Heart left ventricle (tissue), 16 donors: Measurements from ENCODE around the gene DPEP1. TPM values are rescaled to one million over a fixed set of nuclear protein-coding genes. Genes with fewer than 3 reads are reported as not detected.

Source experiments
- ATAC-seq, 4 donors: fragments of 200-7000 bp; cut with Tn5 transposase; one replicate each; pipeline ENCODE4 v1.9.1; 2020 to 2022; ENCODE audit warnings: moderate library complexity in 4 of 4, mild to moderate bottlenecking in 3 of 4, moderate number of reproducible peaks in 1 of 4
- DNase-seq, 5 donors: peaks; one replicate each; pipeline ENCODE4 v3.0.0-alpha.2; 2020
- H3K27ac ChIP-seq, 12 donors: fragments of 200-600 bp; sonication (generic) in 4 of 12; one replicate each; pipeline versions ENCODE4 v1.5.0 to v1.8.0; 2016 to 2022; ENCODE audit warnings: mild to moderate bottlenecking in 2 of 12
- H3K27me3 ChIP-seq, 9 donors: fragments of 200-600 bp; sonication (generic) in 2 of 9; one replicate each; pipeline versions ENCODE4 v1.5.1 to v1.8.0; 2016 to 2022; ENCODE audit warnings: mild to moderate bottlenecking in 3 of 9
- H3K36me3 ChIP-seq, 9 donors: fragments of 200-600 bp; sonication (generic) in 2 of 9; one replicate each; pipeline versions ENCODE4 v1.5.0 to v1.8.0; 2018 to 2022; ENCODE audit warnings: mild to moderate bottlenecking in 2 of 9
- H3K4me1 ChIP-seq, 12 donors: fragments of 200-600 bp; sonication (generic) in 4 of 12; one replicate each; pipeline versions ENCODE4 v1.5.0 to v1.8.0; 2016 to 2022; ENCODE audit warnings: mild to moderate bottlenecking in 3 of 12
- H3K4me3 ChIP-seq, 12 donors: fragments of 200-600 bp; sonication (generic) in 4 of 12; one replicate each; pipeline versions ENCODE4 v1.5.0 to v1.8.0; 2017 to 2022; ENCODE audit warnings: mild to moderate bottlenecking in 9 of 12, moderate library complexity in 4 of 12
- H3K9me3 ChIP-seq, 12 donors: fragments of 200-600 bp; sonication (generic) in 4 of 12; one replicate each; pipeline versions ENCODE4 v1.5.0 to v1.8.0; 2016 to 2022; ENCODE audit warnings: mild to moderate bottlenecking in 1 of 12
- POLR2A ChIP-seq, 2 donors: fragments of 450-650 bp; IDR thresholded peaks; one replicate each; pipeline ENCODE4 v1.6.1; 2017; ENCODE audit warnings: antibody characterized with exemption in 2 of 2, mild to moderate bottlenecking in 2 of 2, moderate library complexity in 2 of 2
- WGBS, 4 donors: extraction: QIAGEN DNeasy Blood & Tissue Kit in 2 of 4; methylation state at CpG; one replicate each; pipeline versions ENCODE4 v1.1.5 to v1.1.7; 2013 to 2018; 5-methylcytosine and 5-hydroxymethylcytosine counted together
- intact Hi-C, 10 donors: fragments of 100-400 bp; cut with DNase I; formaldehyde crosslinking; loops; one replicate each; pipeline versions ENCODE4 v1.11.1 to v1.14.2; 2022
- polyA plus RNA-seq, 2 donors: library from polyadenylated mRNA; stranded (reverse); fragments of 200-250 nt; gene quantifications; one replicate each; pipeline ENCODE4 v1.2.3, GENCODE V29; 2013
- total RNA-seq, 9 donors: library from RNA; depleted of rRNA in 2 of 9; stranded (reverse); fragments of >200 nt in 2 of 9; fragmentation: NEBNext Ultra II Directional in 3 of 9; extraction: Animal tissue kit (Norgen Biotek cat#: 25700) in 3 of 9; gene quantifications; one replicate each; pipeline versions ENCODE4 v1.1.0 to v1.2.4, GENCODE V29; 2016 to 2023
- TF ChIP-seq, protein P1 (sequence below), 12 donors: fragments of 200-600 bp; sonication (generic) in 4 of 12; IDR thresholded peaks; one replicate each; pipeline versions ENCODE4 v1.5.0 to v1.8.0; 2018 to 2022; ENCODE audit warnings: antibody characterized with exemption in 12 of 12, mild to moderate bottlenecking in 5 of 12
- donor health status: ischemic (EF 13 %, LVEDD 7.1; RV severe dilation, severe dysfunction).
- donor health status: healthy with polysubstance abuse.
- donor health status: DM: no; HTN: yes; CAD: no.
- donor health status: DM: no; HTN: no; CAD: no.
- donor health status: ischemic (EF 25% LVEDD 6.9; RV normal size, moderate dysfunction).
- donor health status: ischemic (EF 25% LVEDD 5.7; RV mildly dilated, moderate dysfunction).
- donor health status: healthy.
- donor health status: DM: yes; HTN: yes; CAD: no.
- donor health status: ischemic (EF 35%, LVEDD 5.7; RV mildly dilated, moderate dysfunction).
- donor health status: nonischemic (EF 11% LVEDD 7.7; RV severe dilation, severe dysfunction).
- donor health status: DM: yes; HTN: yes; CAD: no.
- donor health status: PGD.
- donor health status: ischemic (EF 29% LVEDD 5.4; RV normal size, mild dysfunction).
- donor health status: nonischemic (EF 23%, LVEDD 6.1; RV moderate dilation, normal function).

DPEP1 gene
- total and polyA plus RNA-seq, 11 donors: not detected

DNA sequence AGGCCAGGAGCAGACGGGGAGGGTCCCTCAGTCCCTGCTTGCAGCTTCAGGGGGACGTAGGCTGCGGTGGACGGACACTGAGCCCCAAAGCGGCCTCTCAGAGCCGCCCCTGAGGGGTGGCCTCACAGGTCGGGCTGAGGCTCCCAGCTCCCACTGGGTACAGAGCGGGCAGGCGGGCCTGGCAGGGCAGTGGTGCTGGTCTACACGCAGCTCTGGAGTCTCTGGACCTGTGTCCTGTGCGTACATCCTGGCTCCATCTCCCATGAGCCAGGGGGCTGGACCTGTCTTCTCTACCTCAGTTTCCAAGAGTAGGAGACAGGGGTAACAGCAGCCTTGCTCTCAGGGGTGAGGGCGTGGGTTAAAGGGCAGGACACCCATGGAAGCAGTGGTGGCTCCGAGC is 1.7 kb downstream of the DPEP1 start:
- intact Hi-C loops: no loop called here
- no peak overlapping the region for H3K4me3 ChIP-seq
- DNase-seq (no peak), ATAC-seq (peak in 1 of 4 donors; percentile 20)
- H3K27me3 ChIP-seq: peaks cover 0 to 35% (median 4%) of the 10 kb centered on the region in 9 donors
- WGBS, 4 donors: 83 to 91% (median 83%) methylated on average over 7 to 13 of the region's 13 CpGs
- TF ChIP-seq, protein P1, sequence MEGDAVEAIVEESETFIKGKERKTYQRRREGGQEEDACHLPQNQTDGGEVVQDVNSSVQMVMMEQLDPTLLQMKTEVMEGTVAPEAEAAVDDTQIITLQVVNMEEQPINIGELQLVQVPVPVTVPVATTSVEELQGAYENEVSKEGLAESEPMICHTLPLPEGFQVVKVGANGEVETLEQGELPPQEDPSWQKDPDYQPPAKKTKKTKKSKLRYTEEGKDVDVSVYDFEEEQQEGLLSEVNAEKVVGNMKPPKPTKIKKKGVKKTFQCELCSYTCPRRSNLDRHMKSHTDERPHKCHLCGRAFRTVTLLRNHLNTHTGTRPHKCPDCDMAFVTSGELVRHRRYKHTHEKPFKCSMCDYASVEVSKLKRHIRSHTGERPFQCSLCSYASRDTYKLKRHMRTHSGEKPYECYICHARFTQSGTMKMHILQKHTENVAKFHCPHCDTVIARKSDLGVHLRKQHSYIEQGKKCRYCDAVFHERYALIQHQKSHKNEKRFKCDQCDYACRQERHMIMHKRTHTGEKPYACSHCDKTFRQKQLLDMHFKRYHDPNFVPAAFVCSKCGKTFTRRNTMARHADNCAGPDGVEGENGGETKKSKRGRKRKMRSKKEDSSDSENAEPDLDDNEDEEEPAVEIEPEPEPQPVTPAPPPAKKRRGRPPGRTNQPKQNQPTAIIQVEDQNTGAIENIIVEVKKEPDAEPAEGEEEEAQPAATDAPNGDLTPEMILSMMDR (IDR thresholded peaks at IDR 0.05): no peak
- TF ChIP-seq POLR2A (IDR thresholded peaks at IDR 0.05): no peak
- H3K9me3 ChIP-seq: no peaks in the 10 kb centered on the region
- H3K36me3 ChIP-seq: no peaks in the 10 kb centered on the region
- H3K27ac ChIP-seq: no peak overlapping the region
- peaks cover 0 to 6% (median 0%) of the 10 kb centered on the region in 12 donors for H3K4me1 ChIP-seq

DNA sequence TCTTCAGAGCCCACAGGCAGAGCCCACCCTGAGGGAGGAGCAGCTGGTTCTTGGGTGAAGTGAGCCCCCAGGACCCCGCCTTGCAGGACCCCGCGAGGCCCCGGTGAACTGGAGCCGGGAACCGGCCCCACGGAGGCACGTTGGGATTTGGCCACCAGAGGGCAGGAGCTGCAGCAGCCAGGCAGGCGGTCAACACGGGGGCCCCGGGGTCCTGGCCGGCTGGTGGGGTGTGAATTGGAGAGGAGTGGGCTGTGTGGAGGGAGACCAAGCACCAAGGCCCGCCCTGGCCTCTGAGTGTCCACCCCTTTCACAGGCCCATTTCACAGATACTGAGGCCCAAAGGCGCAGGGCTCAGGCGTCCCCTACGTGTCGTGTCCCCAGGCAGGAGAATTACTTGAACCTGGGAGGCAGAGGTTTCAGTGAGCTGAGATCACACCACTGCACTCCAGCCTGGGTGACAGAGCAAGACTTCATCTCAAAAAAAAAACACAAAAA is 2.2 kb downstream of the DPEP1 start:
- no peak for ATAC-seq
- H3K27me3 ChIP-seq: peaks cover 0 to 39% (median 4%) of the 10 kb centered on the region in 9 donors
- WGBS, 4 donors: 22 to 43% (median 28%) methylated on average over 15 to 17 of the region's 17 CpGs

DNA sequence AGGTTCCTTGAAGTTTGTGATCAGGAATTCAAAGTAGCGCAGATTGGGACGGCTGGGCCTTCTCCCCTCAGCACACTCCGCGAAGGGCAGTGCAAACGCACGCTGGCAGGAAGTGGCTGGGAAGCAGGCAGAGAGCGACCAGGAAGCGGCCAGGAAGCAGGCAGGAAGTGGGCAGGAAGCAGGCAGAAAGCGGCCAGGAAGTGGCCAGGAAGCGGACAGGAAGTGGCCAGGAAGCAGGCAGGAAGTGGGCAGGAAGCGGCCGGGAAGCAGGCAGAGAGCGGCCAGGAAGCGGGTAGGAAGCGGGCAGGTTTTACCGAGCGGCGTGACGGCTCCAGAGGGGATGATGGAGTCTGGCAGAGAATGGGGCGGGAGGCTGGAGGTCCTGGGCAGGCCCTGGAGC is 3.2 kb downstream of the DPEP1 start:
- TF ChIP-seq, protein P1 (IDR thresholded peaks at IDR 0.05): no peak
- TF ChIP-seq POLR2A (IDR thresholded peaks at IDR 0.05): no peak

More for the DNA sequence above, 2.2 kb downstream of the DPEP1 start:
- no peak for DNase-seq
- H3K4me3 ChIP-seq: no peak overlapping the region
- H3K9me3 ChIP-seq: no peaks in the 10 kb centered on the region
- TF ChIP-seq POLR2A (IDR thresholded peaks at IDR 0.05): no peak
- TF ChIP-seq, protein P1 (IDR thresholded peaks at IDR 0.05): peak; percentile 22 to 64 (median 52)
- no peak overlapping the region for H3K27ac ChIP-seq
- intact Hi-C loops: no loop called here
- H3K36me3 ChIP-seq: no peaks in the 10 kb centered on the region
- H3K4me1 ChIP-seq: peaks cover 0 to 6% (median 0%) of the 10 kb centered on the region in 12 donors

DNA sequence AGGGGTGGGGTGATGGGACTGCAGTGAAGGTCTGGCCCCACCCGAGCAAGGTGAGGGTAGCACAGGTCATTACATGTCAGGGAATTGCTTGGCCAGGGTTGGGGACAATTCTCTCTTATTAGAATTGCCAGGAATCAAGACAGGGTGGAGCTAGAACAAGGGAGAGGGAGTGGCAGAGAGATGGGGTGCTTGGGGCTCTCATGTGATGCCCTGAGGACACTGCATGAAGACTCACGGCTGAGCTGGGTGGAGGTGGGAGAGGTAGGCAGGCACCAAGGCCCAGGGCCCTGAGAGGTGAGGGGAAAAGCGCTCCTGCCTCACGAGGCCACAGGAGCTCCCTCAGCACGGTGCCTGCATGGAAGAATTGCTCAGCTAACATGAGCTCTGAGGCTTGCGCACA is 3.6 kb downstream of the DPEP1 start:
- DNase-seq (no peak), ATAC-seq (no peak)
- Histone ChIP-seq H3K9me3 (no peaks in the 10 kb centered on the region), H3K36me3 (no peaks in the 10 kb centered on the region), H3K4me3 (no peak overlapping the region), H3K27me3 (peaks cover 0 to 42% (median 4%) of the 10 kb centered on the region in 9 donors), H3K4me1 (peaks cover 0 to 6% (median 0%) of the 10 kb centered on the region in 12 donors), H3K27ac (peak overlapping the region in 1 of 12 donors; percentile 20)
- TF ChIP-seq, protein P1 (IDR thresholded peaks at IDR 0.05): no peak
- no peak for TF ChIP-seq POLR2A (IDR thresholded peaks at IDR 0.05)
- 48 to 61% (median 59%) methylated on average over 6 of the region's 6 CpGs for WGBS, 4 donors
- intact Hi-C loops: no loop called here

More for the DNA sequence above, 3.2 kb downstream of the DPEP1 start:
- intact Hi-C loops: no loop called here
- 58 to 72% (median 64%) methylated on average over 20 of the region's 20 CpGs for WGBS, 4 donors
- no peaks in the 10 kb centered on the region for H3K36me3 ChIP-seq
- no peak for DNase-seq
- H3K4me3 ChIP-seq: no peak overlapping the region
- ATAC-seq: peak in 1 of 4 donors; percentile 49
- H3K27me3 ChIP-seq: peaks cover 0 to 39% (median 4%) of the 10 kb centered on the region in 9 donors
- no peaks in the 10 kb centered on the region for H3K9me3 ChIP-seq
- peaks cover 0 to 6% (median 0%) of the 10 kb centered on the region in 12 donors for H3K4me1 ChIP-seq
- peak overlapping the region in 1 of 12 donors; percentile 20 for H3K27ac ChIP-seq
